CD4-positive, alpha-beta T cell treated with Interleukin-15 for 1 hour (primary cell): ENCODE results near the gene HEXA.

Experiments
- DNase-seq: peaks from one replicate; pipeline ENCODE4 v3.0.0-alpha.2; 2020

HEXA gene

DNA sequence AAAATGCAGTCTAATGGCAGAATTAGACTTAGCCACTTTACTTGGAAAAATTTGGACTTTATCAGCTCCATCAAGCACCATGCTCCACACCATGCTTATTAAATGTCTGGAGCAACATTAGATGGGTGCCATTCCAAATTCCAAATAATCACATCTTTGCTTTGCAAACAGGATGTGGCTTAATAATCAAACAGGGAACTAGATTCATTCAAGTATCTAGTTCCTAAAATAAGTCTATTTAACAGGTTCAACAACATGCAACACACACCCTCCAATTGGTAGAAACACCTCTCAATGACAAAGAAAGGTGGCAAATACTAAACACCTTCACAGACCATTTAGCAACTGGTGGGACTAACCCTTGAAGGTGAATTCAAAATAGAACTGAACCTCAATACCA lies 3.5 kb downstream of the HEXA start:
- no peak for DNase-seq

DNA sequence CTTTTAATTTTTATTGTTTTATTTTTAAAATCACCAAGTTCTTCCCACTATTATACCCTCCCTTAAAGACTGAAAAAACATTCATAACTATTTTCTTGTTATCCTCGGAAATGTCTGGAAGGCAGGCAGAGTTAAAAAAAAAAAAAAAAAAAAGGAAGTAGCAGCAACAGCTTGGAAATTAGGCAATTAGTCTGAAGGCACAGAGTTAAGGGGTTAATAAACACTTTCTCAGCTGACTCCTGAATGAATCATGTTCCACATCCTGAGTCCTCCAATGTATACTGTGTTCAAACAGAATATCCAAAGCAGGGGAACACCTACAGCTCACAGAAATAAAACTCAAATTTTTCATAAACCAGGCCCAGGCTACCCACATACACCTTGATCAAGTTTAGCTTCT lies 5.8 kb downstream of the HEXA start:
- DNase-seq: no peak

DNA sequence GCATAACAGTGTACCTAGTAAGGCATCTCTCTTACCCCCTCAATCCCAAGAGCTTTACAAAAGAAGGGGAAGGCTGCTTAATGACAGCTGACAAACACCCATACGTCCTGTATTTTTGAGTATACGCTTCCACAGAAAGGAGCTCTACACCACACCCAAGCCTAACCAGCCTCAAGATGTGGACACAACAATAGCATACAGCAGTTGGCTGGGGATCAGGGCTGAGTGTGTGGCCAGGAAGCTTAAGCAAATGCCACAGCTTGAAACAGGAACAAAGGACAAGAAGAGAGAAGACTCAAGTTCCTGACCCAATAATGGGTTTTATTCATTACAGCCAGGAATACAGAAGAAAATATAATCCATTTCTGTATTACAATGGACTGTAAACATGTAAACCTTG lies 6.9 kb downstream of the HEXA start:
- peak; percentile 27 for DNase-seq

DNA sequence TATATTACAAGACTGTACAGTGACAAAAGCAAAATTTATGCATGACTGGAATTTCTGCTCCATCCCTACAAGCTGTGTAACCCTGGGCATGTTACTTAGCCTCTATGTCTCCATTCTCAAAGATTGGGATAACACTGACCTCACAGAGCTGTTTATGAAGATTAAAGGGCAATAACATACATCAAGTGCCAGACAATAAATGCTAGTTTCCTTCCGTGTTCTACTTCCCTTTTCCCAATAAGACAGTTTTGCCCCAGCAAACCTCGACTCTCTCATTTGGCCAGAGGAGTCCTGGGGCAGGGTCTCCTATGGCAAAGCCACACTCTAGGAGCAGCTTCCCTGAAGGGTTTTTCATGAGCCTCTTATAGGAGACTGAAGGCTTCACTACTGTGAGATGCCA lies 7.5 kb downstream of the HEXA start:
- DNase-seq: no peak

DNA sequence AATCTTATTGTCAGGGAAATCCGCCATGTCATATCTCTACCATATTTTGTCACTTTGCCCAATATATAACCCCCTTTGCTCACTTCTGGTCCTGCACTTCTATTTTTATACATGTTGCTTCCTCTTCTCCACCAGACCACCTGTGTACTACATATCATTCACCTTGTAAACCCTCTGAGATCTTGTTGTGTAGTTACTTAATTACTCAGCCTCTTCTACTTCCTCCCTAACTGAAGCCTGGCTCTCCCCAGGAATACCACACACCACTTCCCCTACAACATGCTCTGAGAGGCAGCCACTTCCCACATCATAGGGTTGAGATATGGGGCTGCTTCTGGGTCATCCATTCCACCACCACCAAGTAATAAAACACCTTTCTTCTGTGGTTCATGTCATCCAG lies 10.0 kb downstream of the HEXA start:
- peak; percentile 39 for DNase-seq

DNA sequence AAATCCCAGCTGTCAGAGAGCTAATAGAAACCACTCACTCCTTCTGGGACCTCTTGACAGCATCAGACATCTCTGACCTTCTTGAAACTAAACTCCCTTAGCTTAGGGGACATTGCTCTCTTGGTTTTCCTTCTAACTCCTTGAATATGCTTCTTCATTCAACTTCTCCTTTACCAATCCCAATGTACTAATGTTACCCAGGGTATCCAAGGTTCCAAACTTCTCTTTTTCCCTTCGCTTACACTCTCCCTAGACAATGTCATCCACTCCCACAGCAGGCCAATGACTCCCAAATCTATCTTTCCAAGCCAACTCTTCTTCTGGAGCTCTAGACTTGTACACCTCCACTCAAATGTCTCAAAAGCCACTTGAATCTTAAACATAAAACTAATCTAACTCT lies 14.6 kb downstream of the HEXA start:
- DNase-seq: no peak

DNA sequence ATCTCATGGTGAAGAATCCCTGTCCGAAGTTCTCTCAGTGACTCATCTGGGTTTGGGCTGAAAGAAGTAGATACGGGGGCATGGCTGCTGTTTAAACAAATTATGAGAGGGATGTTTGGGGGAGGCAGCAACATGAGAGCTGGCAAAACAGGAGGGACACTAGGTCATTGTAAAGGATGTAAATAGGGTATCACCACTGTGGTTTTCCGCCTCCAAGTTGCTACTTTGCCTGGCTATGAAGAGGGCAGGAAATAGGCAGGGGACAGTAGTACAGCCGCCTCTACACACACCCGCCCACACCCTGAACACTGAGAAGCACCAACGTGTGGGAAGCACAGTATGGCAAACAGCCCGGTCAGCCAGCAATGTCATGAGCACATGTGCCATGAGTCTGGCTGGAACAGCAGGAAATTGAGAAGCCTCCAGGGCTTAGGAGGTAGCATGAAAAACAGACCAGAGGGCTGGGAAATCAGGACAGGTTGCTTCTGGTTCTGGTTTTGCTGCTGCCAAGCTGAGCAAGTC lies 17.1 kb downstream of the HEXA start:
- no peak for DNase-seq

DNA sequence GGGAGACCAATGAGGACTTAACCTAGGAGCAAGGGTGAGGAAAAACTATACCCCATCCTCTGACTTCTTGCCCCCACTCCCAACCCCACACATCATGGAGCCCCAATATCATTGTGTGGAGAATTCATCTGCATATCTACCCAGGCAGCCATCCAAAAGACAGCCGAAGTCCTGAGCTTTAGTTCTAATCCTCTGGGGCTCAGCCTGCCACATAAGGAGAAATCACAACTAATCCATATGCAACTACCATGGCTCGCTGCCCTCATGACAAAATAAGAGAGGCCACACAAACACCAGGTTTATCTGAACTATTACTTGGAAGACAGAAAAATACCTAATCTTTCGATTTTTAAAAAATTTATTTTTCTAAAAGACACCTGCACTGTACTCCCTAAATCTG lies 17.7 kb downstream of the HEXA start:
- DNase-seq: no peak

DNA sequence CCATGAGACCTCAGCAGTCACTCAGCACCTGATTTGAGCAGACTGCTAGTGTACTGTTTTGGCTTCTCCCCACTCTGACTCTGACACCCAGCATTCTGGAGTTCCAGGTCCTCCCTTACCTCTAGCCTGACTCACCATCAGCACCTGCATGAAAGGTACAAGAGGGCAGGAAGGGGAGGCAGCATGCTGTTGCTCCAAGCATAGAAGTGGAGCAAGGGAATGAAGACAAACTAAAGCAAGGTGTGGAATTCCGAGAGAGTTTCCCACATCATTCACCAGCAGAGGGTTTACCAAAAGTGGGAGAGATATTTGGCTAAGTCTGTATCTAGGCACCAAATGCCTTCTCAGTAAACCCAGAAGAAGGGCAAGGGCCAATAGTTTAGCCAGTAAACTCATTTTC lies 21.3 kb downstream of the HEXA start:
- no peak for DNase-seq

DNA sequence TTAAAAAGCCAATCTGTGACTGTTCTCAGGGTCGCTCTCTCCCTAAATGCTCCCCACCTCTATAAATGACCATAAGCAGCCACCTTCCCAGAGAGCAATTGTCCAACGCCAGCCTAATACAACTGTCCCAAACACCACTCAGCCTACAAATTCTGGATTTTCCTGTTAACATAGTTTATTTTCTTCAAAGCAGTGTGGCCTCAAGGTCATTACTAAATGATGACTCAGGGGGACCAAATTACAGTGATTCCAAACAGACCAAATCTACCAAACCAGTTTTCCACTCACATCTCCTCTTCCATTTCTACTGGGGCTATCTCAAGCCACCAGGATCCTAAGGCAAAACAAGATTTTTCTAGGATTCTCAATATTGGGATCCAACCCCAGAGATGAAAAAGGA lies 22.5 kb downstream of the HEXA start:
- DNase-seq: no peak

DNA sequence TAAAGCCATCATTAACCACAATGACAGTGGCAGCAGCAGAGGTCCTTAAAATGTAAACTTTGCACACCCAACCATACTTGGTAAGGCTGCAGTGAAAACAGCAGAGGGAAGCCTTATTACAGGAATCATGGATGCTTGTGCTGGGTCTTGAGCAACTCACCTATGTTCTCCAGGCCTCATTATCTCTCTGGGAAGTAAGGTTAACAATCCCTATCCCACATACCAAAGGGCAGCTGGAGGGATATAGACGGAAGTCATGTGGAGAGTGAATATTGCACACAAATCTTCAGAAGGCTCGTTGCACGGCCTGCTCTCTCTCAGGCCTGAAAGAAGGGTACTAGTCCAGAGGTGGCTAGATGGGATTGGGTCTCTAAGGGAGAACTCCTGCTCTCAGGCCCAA lies 30.0 kb downstream of the HEXA start:
- DNase-seq: no peak

DNA sequence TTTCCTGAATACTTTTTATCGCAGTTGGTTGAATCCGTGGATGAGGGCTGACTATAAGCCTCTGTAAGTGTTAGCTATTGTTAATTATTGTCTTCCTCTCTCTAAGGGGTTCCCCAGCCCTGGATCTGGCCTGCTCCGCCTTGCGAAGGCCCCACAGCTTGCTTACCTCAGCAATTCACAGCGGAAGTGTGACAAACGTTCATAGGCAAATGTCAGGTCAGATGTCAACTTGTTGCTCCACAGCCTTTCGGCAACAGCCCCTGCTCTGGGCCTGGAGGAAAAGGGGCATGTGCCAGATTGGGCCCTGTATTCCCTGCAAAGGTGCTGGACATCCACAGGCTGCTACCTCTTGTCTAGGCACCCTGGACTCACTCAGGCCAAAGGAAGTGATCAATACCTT lies 30.5 kb downstream of the HEXA start:
- DNase-seq: no peak

DNA sequence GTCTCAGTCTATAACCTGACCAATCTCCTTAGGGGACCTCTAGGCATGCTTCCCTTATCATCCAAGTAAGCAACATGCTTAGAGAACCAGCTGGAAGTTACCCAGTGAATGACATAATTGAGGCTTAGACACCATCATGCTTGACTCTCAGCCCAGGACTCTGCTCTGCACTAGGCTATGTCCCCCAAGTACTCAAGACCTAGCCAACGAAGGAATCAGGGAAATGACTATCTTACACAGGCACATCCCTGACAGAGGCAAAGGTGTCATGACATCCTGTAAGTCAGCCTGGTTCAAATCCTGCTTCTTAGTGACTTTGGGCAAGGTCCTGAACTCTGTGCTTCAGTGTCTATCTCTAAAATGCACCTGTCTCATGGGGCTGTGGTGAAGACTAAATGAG lies 31.2 kb downstream of the HEXA start:
- DNase-seq: no peak

DNA sequence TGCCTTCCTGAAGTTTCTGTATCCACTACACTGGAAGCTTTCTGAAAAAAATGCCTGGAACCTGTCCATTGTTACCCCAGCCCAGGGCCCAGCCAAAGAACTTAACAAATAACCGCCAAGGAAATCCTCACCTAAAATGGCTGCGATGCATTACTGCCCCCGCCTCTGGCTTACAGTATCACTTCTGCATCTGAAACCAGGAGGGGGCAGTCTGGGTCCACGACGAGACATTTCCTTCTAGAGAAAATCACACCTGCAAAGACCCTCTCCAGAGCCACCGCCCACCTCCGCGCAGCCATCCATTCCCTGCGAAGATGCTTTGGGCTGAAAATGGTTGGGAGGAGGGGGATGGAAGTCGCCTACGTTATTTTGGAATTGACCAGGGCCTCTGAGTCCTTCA lies 33.4 kb downstream of the HEXA start:
- DNase-seq: peak; percentile 34

DNA sequence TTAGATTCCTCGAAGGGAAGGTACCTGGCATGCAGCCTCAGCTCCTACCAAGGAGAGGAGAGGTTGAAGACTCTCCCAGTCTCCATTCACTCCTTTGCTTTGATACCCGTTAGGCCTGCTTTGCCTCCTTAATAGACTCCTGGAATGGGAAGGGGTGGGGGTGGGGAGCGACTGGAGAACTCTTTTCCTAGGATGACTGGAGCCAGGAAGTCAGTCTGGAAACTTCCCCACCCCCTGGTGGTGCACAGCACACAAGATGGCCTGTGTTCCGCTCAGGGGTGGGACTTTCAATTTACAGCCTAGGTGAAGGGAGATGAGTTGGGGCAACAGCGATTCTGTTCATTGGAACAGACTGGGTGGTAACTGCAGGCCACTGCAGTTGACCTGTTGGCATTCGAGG lies 34.5 kb downstream of the HEXA start:
- DNase-seq: no peak

DNA sequence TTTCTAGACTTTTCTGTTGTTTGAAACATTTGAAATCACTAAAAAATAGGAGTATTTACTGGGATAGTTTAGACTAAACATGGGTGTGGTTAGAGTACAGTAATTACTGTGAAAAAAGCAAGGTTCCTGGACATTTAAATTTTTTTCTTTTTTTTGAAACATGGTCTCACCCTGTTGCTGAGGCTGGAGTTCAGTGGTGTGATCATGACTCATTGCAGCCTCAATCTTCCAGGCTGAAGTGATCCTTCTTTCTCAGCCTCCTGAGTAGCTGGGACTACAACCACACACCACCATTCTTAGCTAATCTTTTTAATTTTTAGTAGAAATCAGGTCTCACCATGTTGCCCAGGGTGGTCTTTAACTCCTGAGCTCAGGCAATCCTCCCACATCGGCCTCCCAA lies 35.4 kb downstream of the HEXA start:
- DNase-seq: no peak

DNA sequence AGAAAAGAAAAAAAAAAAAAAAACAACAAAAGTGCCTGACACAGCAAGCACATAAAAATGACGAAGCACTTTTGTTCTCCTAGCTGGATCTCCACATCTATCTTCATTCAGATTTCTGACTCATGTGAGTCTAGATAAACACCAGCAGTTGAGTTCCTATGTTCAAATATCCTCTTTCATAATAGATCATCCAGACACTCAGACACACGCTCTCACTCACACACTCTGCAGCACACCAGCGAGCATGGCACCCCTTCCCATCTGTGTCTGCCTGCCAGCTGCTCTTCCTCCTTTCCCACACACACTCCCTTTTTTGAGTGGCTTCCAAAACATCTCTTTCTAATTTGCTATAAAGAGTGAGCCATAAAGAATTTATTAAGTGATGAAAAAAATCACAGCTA lies 36.0 kb downstream of the HEXA start:
- DNase-seq: no peak

DNA sequence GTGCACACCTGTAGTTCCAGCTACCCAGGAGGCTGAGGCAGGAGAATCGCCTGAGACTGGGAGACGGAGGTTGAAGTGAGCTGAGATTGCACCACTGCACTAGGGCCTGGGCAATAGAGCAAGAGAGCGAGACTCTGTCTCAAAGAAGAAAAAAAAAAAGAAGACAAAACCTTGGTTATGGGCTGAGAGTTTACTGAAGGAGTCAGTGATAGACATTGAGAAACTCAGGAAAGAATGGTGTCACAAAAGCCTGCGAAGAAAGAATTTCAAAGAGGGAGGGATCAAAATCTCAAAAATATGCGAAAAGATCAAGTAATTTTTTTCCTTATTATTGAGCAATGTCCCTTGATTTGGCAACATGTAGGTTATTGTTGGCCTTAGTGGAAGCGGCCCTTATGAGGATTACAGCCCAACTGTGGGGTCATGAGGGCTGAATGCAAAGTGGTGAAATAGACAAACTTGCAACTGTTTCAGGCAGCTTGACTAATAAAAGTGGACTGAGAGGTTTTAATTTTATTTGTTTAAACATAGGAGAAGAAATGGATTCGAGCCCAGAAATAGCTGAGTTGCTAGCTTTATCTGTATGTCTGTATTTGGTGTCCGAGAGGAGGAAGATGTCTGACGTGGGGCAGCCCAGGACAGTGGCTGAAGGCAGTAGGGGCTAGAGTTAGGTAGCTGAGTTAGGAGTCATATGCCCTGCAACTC lies 37.0 kb downstream of the HEXA start:
- no peak for DNase-seq

DNA sequence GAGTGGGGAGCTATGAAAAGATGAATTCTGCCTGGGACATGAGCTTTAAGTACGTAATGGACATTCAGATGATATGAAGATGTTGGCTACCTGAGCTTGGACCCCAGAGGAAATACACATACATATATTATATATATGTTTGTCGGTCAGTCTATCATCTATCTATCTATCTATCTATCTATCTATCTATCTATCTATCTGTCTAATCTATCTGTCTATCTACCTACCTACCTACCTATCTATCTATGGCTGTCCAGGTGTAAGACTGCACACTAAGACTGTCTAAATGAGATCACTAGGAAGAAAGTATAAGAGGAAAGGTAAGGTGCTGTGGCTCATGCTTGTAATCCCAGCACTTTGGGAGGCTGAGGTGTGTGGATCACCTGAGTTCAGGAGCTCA lies 37.7 kb downstream of the HEXA start:
- no peak for DNase-seq

DNA sequence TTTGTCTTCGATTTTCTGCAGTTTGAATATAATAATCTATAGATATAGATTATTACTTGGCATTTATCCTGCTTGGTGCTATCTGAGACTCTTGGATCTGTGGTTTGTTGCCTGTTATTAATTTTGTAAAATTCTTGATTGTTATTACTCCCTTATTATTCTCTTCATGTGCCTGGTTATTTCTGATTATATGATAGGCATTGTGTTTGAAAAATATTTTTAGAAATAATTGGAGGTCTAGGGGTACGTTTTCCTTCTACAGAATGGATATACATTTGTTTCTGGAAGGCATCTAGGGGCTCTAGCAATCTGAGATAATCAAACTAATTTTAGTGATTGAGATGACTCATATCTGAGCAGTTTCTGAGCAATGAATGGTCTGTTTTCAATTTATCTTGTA lies 41.0 kb downstream of the HEXA start:
- DNase-seq: no peak

DNA sequence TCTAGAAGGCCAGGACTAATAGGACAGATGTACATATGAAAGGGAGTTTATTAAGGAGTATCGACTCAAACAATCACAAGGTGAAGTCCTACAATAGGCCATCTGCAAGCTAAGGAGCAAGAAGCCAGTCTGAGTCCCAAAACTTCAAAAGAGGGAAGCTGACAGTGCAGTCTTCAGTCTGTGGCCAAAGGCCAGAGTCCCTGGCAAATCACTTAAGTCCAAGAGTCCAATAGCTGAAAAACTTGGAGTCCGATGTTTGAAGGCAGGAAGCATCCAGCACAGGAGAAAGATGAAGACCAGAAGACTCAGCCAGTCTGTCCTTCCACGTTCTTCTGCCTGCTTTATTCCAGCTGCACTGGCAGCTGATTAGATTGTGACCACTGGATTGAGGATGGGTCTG lies 44.8 kb downstream of the HEXA start:
- DNase-seq: no peak

DNA sequence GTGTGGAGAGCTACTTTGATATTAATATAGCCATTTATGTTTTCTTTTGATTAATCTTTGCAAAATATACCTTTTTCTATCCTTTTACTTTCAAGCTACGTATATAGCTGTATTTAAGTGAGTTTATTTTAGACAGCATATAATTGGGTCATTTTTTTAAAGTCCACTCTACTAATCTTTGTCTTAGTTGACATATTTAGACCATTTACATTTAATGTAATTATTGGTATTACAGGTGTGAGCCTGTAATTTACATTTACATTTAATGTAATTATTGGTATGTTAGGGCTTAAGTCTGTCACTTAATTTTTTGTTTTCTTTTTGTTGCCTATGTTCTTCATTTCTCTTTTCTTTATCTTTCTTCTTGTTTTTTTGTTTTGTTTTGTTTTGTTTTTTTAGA lies 52.1 kb downstream of the HEXA start:
- DNase-seq: no peak

DNA sequence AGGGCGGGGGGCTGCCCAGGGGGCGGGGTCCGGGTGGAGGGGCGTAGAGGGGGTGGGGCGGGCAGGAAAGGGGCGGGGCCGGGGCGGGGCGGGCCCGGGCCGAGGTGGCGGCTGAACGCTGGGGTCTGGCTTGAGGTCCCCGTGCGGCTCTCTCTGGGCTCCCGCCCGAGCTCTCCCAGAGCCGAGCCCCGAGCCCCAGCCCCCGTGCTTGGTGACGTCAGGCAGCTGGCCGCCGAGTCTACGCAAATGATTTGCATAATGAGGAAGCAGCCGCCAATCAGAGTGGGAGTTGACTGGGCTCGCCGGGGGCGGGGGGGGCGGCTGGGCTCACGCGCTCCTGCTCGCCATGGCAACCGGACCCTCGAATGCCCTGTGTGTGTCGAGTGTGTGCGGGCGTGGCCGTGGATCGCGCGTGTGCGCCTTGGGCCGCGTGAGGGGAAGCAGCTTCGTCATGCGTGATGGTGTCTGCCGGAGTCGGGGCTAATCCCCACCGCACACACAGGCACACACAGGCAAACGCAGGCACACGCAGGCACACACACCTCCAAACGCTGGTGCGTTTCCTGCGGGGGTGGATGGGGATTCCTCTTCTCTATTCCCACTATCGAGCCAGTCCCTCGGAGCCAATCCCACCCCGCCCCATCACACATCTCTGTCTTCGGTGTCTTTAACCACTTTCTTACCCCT lies 55.7 kb downstream of the HEXA start, which contains the start of gene CELF6:
Gene CELF6 (minus strand): TSS at position 173 of the 687 bp plus-strand sequence. CDS start 283 bp downstream, outside the sequence.
- DNase-seq: peak; percentile 91

DNA sequence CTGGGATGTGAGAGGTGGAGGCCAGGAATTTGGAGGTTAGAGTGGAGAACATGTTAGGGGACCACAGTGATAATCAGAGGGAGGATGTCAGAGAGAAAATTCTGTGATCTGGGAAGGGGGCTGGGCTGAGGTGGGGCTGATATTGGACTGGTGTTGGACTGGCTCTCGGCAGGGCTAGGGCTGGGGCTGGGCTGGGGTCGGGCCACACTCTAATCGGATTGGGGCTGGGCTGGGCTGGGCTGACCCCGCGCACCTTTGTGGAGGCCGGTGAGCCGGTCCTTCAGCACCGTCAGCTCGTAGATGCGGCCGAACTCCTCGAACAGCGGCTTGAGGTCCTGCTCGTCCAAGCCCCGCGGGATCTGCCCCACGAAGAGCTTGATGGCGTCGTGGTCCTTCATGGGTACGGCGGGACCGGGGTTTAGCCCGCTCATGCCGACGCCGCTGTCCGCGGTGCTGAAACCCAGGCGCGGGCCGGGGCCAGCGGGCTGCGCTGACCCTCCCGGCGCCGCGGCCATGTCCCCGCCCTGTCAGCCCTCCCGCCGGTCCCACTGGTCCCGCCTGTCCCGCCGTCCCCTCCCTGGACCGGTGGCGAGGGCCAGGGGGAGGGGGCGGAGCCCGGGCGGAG lies 56.3 kb downstream of the HEXA start:
- peak; percentile 51 for DNase-seq
